ENCODE results near the gene B4GALT2.

Gene B4GALT2

GRCh38 chr1:43946236-43947060, 32.6 kb upstream of the B4GALT2 start, which contains the start of gene IPO13:
TSS of gene IPO13 (plus strand) at chr1:43946950. CDS start at chr1:43947601, 651 bp downstream.
- DNase-seq (ENCODE audit: low read depth) = peak; percentile 91

DNA sequence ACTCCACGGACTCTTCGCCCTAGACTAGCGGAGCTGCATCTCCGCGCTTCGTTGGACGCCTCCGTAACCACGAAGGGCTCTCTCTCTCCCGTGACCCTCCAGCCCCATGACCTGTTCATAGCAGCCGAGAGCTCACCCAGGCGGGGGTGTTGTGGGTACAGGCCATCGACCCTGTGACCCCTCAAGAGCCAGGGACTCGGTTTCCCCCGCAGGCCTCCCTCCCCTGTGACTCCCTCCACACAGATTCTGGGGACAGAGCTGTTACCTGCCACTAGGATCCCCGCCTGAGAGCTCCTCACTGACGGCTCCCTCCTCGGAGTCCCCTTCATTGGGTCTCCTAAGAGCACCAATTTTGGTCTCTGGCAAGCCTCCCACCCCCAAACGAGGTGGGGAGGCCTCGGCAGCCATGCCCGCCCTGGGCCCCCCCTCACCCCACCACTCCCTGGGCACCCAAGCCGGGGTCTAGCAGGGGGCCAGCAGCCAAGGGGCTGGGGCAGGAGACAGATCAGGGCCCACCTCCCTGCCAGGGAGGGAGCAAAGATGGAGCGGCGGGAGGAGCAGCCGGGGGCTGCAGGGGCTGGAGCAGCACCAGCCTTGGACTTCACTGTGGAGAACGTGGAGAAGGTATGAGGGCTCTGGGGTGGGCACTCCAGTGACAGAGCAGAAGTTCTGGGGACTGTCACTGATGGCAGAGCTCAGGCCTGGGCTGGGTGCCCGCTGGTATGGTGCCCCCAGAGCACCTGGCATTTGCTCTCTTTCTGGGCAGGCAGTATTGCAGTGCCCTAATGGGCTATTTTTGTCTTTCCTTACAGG, 31.7 kb upstream of the B4GALT2 start:
- no peak for DNase-seq (ENCODE audit: low read depth)

DNA sequence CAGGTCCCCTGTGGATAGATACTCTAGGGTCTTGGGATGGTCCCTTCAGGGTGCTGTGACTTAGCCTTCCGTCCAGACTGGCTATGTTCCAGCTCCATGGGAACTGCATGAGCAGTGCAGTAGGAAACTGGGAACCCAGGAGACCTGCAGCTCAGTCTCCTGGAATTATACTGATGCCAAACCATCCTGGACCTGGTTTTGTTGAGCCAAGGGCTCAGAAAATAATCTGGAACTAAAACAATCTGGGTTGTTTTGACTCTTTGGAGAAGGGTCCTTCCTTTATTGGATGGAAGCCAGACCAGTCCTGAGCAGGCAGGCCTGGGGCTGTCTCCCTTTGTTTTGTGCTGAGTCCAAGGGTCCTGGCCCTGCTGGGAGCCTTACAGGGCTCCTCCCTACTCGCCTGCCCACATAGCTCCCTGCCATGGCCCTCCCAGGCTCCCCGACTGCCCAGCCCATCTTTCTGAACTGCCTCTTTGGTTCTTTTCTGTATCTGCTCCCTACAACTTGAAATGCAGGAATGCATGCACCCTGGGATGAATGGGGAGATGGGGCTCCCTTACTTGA, 31.1 kb upstream of the B4GALT2 start:
- DNase-seq (ENCODE audit: low read depth) = no peak

GRCh38 chr1:43949678-43950077, 29.3 kb upstream of the B4GALT2 start:
- no peak for DNase-seq (ENCODE audit: low read depth)

DNA sequence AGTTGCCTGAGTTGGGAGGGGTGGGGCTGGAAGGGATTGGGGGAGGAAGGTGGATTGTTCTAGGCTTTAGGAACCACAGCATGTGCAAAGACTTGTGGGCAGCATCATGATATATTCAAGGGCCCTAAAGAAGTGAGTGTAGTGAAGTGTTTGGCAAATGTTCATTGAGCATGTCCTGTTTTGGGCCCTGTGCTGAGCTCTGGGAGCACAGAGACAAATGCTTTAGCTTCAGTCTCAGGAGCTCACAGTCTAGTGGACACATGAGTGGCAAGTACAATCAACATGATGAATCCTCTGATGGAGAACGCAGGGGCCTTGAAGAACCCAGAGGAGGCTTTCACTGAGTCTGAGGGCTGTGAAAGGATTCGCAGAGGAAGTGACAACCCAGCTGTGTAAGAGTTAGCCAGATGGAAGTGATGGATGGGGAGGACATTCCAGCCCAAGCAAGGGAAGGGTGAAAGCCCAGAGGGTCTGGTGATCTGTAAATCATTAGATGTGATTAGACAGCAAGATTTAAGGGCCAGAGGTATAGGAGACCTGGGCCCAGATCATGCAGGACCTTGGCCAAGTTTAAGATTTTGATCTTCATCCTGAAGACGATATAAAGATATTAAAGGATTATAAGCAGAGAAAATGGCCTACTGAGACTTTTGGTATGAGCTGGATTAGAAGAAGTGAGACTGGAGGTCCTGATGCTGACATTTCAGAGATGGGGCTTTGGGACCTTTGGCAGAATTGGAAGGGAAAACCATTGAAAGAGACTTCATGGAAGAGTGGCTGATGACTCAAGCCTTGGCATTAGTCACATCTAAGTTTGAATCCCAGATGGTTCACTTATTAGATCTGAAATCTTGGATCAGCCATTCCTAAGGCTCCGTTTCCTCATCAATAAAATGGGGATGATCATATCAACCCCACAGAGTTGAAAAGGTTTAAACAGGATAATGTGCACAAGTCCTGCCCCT, 27.7 kb upstream of the B4GALT2 start:
- no peak for DNase-seq (ENCODE audit: low read depth)

- DNase-seq (ENCODE audit: low read depth) = no peak
Observed at GRCh38 chr1:43952731-43953346, 26.2 kb upstream of the B4GALT2 start.

GRCh38 chr1:43953361-43953760, 25.6 kb upstream of the B4GALT2 start:
- DNase-seq (ENCODE audit: low read depth) = no peak

GRCh38 chr1:43954036-43954435, 25.0 kb upstream of the B4GALT2 start:
- DNase-seq (ENCODE audit: low read depth) = no peak

DNA sequence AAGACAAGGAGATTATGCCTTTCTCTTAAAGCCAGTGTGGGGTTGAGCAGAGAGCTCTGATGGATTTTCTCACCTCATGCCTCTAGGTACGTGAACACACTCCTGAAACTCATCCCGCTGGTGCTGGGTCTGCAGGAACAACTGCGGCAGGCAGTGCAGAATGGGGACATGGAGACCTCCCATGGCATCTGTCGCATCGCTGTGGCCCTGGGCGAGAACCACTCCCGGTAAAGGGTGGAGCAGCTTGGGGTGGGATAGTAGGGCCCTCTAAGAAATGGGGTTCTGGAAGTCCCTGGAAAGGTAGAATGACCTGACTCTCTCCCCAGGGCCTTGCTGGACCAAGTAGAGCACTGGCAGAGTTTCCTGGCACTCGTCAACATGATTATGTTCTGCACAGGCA, 22.8 kb upstream of the B4GALT2 start:
- no peak for DNase-seq (ENCODE audit: low read depth)

DNA sequence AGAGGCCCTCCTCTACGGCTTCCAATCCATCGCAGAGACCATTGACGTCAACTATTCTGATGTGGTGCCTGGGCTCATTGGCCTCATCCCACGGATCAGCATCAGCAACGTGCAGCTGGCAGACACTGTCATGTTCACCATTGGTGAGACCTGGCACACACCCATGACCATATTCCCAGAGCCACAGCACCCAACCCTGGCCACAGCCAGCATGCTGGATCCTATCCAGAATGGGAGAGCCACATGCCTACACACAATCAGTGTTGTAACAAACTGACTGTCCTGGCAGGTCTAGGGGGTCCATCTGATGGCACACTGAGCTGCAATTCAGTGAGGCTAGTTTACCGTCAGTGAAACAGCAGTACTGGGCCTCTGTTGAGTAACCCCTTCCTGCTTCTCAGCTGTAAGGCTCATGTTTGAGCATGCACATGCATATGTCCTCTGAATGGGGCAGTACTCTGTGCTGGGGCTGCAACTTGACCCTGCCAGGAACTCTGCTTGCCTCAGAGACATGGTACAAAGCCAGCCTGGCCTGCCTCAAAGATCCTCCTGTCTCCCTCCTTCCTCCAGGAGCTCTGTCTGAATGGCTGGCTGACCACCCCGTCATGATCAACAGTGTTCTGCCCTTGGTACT, 21.5 kb upstream of the B4GALT2 start:
- DNase-seq (ENCODE audit: low read depth) = no peak

GRCh38 chr1:43958351-43959255, 20.4 kb upstream of the B4GALT2 start:
- no peak for DNase-seq (ENCODE audit: low read depth)

- no peak for DNase-seq (ENCODE audit: low read depth)
Observed at GRCh38 chr1:43960798-43961197, 18.2 kb upstream of the B4GALT2 start.

GRCh38 chr1:43961692-43962091, 17.3 kb upstream of the B4GALT2 start:
- no peak for DNase-seq (ENCODE audit: low read depth)

DNA sequence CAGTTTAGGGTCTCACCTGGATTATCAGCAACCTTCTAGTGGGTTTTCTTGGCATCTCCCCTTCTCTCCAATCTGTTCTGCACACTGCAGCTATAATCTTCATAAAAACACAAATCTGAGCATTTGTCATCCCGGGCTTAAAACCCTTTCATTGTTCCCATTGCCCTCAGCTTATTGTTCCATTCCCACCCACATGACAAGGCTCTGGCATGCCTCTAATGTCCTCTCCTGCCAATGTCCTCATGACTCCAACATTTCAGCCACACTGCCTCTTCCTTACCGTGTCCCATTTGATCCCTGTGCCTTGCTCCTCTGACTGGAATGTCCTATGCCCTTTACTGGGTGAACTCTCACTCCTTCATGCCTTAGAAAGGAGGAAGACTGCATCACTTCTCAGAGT, 16.7 kb upstream of the B4GALT2 start:
- DNase-seq (ENCODE audit: low read depth) = no peak

DNA sequence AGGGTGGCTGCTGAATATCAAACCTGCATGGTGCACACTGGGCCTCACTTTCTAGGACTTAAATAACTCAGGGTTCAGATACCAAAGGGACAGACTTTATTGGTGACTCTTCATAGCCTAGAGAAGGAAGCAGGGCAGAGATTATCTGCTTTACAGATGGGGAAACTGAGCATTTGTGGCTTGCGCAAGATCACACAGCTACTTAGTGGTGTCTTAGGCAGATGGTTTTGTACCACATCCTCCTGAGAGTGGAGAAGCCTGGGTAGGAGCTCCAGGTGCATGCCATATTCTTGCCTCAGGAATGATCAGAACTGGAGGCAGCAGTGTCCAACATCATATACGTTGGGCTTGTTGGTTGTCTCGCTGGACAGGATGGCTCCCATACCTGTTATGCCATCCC, 16.0 kb upstream of the B4GALT2 start:
- no peak for DNase-seq (ENCODE audit: low read depth)

DNA sequence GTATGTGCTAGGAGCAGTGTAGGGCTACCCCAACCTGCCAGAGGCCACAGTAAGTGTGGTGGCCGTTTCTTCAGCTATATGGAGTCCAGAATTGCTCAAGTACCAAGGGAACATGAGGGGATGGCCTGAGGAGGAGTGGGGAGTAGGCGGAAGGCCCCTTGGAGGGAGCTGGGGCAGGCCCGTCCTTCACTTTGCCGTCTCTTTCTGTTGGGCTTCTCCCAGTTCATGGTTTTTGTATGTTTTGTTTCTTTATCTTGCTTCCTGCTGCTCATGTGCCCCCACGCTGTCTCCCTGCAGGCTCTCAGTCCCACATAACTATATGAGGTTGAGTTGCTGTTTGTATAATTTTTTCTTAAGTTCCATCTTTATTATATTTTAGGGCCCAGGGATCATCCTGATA, 15.1 kb upstream of the B4GALT2 start:
- no peak for DNase-seq (ENCODE audit: low read depth)

GRCh38 chr1:43965316-43965715, 13.7 kb upstream of the B4GALT2 start:
- DNase-seq (ENCODE audit: low read depth) = no peak

GRCh38 chr1:43968348-43968948, 10.6 kb upstream of the B4GALT2 start:
- DNase-seq (ENCODE audit: low read depth) = no peak

GRCh38 chr1:43969416-43969745, 9.6 kb upstream of the B4GALT2 start:
- no peak for DNase-seq (ENCODE audit: low read depth)
